GM21717 (cell line): ENCODE results near the gene HSD17B8.
"Not testable (repeated sequence)": the region's sequence is repeated elsewhere in the genome, so short reads cannot be mapped to it uniquely, and the experiment has no call there.

Source experiments
- ATAC-seq: cut with Tn5 transposase; IDR thresholded peaks from one replicate; pipeline ENCODE4 v1.9.1; 2021; ENCODE audit warnings: mild to moderate bottlenecking, moderate library complexity; ENCODE audit not compliant: unreplicated experiment

The HSD17B8 gene

GRCh38 chr6:33205191-33206026 lies 954 bp downstream of the HSD17B8 start:
- ATAC-seq = no peak

DNA sequence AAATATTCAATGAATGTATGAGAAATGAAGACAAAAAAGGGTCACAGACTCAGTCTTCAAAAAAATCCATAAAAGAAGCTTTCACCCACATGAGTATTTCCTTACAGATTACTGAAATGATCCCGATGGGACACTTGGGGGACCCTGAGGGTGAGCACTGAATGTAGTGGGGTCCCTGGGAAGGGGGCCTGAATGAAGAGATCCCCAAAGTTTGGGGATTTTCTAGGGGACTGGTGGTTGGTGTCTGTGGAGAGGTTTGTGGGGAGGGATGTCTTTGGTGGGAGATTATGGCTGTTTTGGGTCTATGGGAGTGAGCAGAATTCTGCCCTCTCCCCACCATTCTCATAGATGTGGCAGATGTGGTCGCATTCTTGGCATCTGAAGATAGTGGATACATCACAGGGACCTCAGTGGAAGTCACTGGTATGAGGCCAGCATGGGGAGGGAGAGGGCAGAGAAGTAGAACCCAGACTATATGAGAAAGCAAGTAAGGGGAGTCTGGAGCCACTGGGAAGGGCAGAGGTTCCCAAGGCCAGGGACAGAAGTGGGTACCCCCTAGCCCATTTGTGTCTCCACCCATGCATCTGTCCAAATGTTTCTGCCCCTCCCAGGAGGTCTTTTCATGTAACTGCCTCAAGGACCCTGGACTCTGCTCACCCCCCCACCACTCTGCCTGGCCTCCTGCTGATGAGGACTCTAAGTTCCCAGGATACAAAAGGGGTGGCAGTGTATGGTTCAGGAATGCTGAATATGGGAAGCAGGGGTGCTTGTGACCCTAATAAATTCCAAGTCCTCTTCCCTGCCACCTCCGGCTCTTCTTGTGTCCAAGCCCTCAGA lies 1.8 kb downstream of the HSD17B8 start:
- no peak for ATAC-seq

DNA sequence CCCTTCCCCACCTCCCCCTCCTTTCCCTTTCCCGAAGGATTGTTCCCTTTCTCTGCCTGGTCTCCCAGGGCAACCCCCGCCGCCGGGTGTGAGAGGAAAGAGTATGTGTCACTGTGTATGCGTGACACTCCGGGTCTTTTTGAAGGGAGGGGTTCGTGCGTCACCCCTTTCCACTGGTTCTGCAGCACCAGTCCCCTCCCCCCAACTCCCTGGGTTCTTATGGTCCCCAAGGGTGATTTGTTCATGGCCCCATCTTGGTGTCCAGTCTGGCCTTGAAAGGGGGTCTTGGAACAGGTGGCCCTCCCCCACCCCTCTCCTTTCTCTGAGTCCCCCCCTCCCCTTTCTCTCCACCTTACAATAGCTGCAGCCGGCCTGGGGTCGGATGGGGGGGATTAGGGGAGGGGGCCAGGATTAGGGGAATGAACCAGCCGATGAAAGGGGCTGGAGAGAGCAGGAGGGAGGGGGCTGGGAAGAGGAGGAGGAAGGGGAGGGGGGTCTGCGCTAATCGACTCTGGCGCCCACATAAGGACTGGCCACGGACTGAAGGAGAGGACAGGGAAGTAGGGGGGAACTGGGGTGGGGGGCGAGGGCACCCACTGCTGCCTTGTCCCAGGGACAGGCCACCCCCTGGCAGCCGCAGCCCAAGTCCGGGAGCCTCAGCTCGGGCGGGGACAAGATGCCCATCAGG lies 2.6 kb downstream of the HSD17B8 start:
- ATAC-seq = no peak

DNA sequence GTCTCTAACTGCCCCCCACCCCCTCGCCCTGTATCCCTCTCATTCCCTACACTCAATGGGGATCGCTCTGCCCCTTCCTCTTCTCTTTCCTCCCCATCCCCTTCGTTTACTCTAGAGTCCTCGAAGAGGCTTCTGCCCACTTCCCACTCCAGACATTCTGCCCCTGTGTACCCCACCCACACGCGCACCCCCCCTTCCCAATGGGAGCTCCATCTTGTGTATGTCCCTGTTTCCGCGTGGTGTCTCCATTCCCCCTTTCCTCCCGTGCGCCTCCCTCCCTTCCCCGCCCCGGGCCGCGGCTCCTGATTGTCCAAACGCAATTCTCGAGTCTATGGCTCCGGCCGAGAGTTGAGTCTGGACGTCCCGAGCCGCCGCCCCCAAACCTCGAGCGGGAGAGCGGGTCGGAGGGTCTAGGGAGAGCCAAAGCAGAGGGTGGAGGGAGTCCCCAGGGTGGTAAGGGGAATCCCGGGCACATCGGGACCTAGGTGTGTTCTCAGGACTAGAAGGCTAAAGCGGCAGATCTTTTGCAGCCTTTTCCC lies 3.2 kb downstream of the HSD17B8 start:
- ATAC-seq = no peak

DNA sequence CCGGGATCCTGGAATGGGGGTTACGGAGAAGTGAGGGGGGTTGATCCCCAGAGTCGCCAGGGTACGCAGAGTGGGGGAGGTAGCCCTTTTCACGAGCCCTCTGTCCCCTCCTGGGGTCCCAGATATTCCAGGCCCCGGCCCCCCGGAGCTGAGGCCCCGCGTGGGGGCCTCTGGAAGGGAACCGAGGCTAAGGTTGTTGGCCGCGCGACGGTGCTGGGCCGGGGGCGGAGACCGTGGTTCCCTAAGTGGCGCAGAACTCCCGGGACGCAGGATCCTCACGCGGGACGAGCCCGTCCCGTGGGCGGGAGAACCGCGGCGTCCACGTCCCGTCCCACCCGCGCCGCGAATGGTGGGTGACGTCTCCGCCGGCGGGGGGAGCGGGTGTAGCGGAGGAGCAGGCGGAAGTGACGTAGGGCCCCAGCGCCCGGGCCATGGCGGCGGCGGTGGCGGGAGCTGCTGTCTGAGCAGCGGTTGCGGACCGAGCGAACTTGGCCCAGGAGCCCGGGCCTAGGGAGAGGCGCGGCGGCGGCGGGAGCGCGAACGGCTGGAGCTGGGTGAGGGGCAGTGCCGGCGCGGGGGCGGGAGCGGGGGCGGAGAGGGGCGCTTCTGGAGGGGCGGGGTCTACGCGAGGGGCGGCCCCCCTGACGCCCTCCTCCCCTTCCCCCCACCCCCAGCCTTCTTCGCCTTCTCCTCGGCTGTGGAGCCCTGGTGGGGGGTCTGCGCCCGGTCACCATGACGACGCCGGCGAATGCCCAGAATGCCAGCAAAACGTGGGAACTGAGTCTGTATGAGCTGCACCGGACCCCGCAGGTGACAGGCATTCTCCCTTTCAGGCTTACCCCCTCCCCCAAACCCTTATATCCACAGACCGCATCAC lies 3.9 kb downstream of the HSD17B8 start, which contains the start of gene RING1:
RING1 (plus strand) TSS at position 410 of the 877 bp plus-strand sequence; CDS start at position 733, 323 bp downstream.
- ATAC-seq = no peak

GRCh38 chr6:33209856-33210255 lies 5.4 kb downstream of the HSD17B8 start:
- no peak for ATAC-seq

DNA sequence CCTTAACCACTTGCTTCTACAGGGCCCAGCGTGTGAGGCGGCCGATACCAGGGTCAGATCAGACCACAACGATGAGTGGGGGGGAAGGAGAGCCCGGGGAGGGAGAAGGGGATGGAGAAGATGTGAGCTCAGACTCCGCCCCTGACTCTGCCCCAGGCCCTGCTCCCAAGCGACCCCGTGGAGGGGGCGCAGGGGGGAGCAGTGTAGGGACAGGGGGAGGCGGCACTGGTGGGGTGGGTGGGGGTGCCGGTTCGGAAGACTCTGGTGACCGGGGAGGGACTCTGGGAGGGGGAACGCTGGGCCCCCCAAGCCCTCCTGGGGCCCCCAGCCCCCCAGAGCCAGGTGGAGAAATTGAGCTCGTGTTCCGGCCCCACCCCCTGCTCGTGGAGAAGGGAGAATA lies 6.7 kb downstream of the HSD17B8 start:
- ATAC-seq = no peak

GRCh38 chr6:33211666-33212422 lies 7.4 kb downstream of the HSD17B8 start:
- ATAC-seq = no peak

- ATAC-seq = no peak
Observed at GRCh38 chr6:33212857-33213165, 8.4 kb downstream of the HSD17B8 start.

DNA sequence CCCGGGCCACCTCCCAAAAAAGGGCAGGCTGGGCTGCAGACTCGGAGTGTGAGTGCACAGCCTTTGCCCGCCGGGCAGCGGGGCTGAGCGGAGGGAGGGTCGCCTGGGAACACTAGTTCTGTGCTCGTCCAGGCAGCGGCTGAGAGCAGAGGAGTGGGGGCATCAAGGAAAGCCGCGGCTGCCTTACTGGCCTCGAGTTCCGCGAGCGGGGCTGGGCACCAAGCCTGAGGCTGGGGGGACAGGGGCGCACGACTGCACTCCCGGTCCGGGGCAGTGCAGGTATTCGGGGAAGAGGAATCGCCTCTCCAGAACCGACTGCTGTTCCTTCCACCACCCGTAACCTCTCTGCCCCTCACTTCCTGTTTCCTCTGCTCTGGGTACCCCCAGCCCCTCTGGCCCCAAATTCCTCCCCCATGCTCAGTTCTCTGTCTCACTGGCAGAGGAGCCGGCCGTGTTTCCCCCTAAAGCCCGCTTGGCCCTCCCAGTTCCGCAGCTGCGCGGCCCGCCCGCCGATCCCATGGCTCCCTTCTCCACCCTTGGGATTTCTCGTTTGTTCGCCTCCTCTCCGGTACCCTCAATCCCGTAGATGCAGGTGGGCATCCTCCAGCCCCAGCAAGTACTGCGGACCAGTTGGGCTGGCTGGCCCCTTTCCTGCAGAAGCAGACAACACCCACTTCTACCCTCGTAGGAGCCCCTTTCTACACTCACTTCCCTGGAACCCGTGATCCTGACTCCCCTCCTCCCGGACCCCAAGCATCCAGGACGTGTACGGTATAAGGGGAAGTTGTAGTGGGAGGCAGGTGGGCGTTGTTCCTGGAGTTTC lies 8.9 kb downstream of the HSD17B8 start:
- no peak for ATAC-seq

DNA sequence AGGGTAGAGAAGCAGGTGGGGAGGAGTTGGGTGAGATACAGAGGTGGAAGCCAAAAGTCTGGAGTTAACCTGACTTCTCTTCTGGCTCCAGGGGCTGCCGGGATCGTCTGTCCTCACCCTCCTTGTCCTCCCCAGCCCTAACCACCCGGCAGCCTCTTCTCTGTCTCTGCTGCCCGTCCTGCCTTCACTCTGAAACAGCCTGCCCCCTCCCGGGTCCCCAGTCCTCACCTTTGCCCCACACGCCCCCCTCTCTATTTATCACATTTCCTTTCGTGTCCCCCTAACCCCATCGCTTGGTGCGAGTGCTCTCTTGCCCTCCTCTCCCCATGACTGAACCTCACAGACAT lies 9.5 kb downstream of the HSD17B8 start:
- no peak for ATAC-seq

GRCh38 chr6:33215271-33216116 lies 11.0 kb downstream of the HSD17B8 start:
- ATAC-seq = no peak

- no peak for ATAC-seq
Observed at GRCh38 chr6:33216117-33216649, 11.7 kb downstream of the HSD17B8 start.

DNA sequence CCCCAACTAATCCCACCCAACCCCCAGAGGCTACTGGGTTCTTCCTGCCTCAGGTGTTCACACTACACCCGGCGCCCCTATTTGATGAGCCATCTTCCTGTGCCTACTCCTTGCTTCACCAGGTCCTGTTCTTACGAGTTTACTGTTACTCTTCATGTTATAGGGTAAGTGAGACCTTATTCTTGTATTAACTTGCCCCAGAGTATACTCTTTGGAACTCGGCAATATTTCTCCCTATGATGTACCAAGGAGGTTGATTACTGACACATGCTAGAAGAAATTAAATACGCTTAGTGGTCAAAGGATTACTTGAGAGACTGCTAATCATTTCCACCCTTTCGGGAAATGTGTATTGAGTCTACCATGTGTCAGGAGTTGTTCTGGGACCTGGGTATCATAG lies 12.8 kb downstream of the HSD17B8 start:
- no peak for ATAC-seq

DNA sequence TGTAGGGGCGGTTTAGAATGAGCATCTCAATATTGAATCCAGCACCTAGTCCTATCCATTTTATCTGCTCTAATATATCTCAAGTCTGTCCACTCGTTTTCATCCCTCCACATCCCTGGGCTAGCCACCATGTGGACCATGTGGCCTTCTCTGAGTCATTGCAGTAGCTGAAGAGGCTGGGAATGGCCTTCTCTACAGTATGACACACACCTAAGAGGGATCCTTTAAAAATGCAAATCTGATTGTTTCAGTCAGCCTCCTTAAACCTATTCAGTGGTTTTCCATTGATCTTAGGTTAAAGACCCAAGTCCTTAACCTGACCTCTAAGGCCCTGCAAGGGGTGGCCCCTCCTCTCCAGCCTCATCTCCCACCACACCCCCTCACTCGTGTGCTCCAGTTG lies 13.2 kb downstream of the HSD17B8 start:
- ATAC-seq = no peak

- ATAC-seq = not testable (repeated sequence)
Observed at GRCh38 chr6:33226503-33227120, 22.2 kb downstream of the HSD17B8 start.

GRCh38 chr6:33235221-33235634 lies 30.8 kb downstream of the HSD17B8 start:
- ATAC-seq = no peak
